ENCODE results near the gene PSTPIP1.

GRCh38 chr15:77067691-77068367 is 72.9 kb downstream of the PSTPIP1 start:
- TF ChIP-seq POLR2A (IDR thresholded peaks at IDR 0.05; ENCODE audit: control extremely low read depth in 1 of 2, low read depth in 2 of 2, low read length in 2 of 2) (no peak), CTCF (IDR thresholded peaks at IDR 0.05; ENCODE audit: control extremely low read depth in 1 of 3, insufficient read depth in 1 of 3, low read depth in 1 of 3, low read length in 3 of 3) (no peak), JUN (IDR thresholded peaks at IDR 0.05; ENCODE audit: low read depth, low read length) (no peak), EP300 (IDR thresholded peaks at IDR 0.05; ENCODE audit: borderline replicate concordance in 1 of 2, low read depth in 2 of 2, low read length in 2 of 2) (no peak), RNF2 (IDR thresholded peaks at IDR 0.05; ENCODE audit: borderline replicate concordance, low read depth, low read length, missing control alignments, poor library complexity, severe bottlenecking) (no peak), BCL11A (IDR thresholded peaks at IDR 0.05; ENCODE audit: low read depth in 2 of 2, low read length in 2 of 2) (no peak), SP2 (IDR thresholded peaks at IDR 0.05; ENCODE audit: low read length) (no peak), ATF2 (IDR thresholded peaks at IDR 0.05; ENCODE audit: low read length) (no peak), USF2 (IDR thresholded peaks at IDR 0.05; ENCODE audit: low read length) (no peak), CHD1 (IDR thresholded peaks at IDR 0.05; ENCODE audit: low read depth, low read length) (no peak), SP1 (IDR thresholded peaks at IDR 0.05; ENCODE audit: low read depth, low read length) (no peak)
